Panc1 (cell line): Measurements from ENCODE around the gene TMEM117. TPM values are rescaled to one million over a fixed set of nuclear protein-coding genes. Genes with fewer than 3 reads are reported as not detected.

Experiments used
- ATAC-seq: fragments of 200-7000 bp; cut with Tn5 transposase; 2 replicates; pipeline ENCODE4 v1.9.1; 2020; ENCODE audit warnings: mild to moderate bottlenecking, moderate library complexity
- BruUV-seq: library from RNA; stranded (reverse); fragments of 400-500 nt; replicated peaks from 2 replicates; lab custom pipeline; 2021; lab: Mats Ljungman, UMichigan
- CTCF ChIA-PET: fragments of 300-600 bp; sonication (Branson Sonifier 250); formaldehyde crosslinking; loops from one replicate; lab custom pipeline; 2022; ENCODE audit warnings: antibody characterized with exemption; lab: Charles Lee
- POLR2A ChIA-PET: fragments of 300-600 bp; sonication (Branson Sonifier 250); formaldehyde crosslinking; loops from one replicate; lab custom pipeline; 2022; ENCODE audit warnings: antibody characterized with exemption; lab: Charles Lee
- DNase-seq: peaks from one replicate; pipeline ENCODE4 v3.0.0-alpha.2; 2010; ENCODE audit warnings: low read depth, low spot score
- H3K27ac ChIP-seq: 2 replicates; pipeline ENCODE4 v1.5.1; 2011; ENCODE audit warnings: mild to moderate bottlenecking, low read length, inconsistent platforms
- H3K27me3 ChIP-seq: fragments of 200-500 bp; sonication (Bioruptor generic); 2 replicates; pipeline ENCODE4 v1.6.0; 2014; ENCODE audit warnings: low read length, inconsistent platforms; ENCODE audit not compliant: control insufficient read depth, insufficient read depth
- H3K36me3 ChIP-seq: fragments of 200-500 bp; sonication (Bioruptor generic); 2 replicates; pipeline ENCODE4 v1.5.1; 2014; ENCODE audit warnings: inconsistent platforms, mild to moderate bottlenecking, low read length, moderate library complexity; ENCODE audit not compliant: control insufficient read depth, insufficient read depth
- H3K4me1 ChIP-seq: 2 replicates; pipeline ENCODE4 v1.5.1; 2011; ENCODE audit warnings: inconsistent platforms, mild to moderate bottlenecking, low read length, moderate library complexity; ENCODE audit not compliant: control insufficient read depth, insufficient read depth
- H3K4me3 ChIP-seq, 2 experiments: 2 replicates each; pipeline ENCODE4 v1.5.1; 2011 to 2012; ENCODE audit warnings: low read depth in 2 of 2, low read length in 2 of 2, mild to moderate bottlenecking in 2 of 2, inconsistent platforms in 1 of 2, moderate library complexity in 1 of 2
- H3K9me3 ChIP-seq: fragments of 200-500 bp; sonication (Bioruptor generic); 2 replicates; pipeline ENCODE4 v1.5.1; 2014; ENCODE audit warnings: low read depth, mild to moderate bottlenecking, inconsistent platforms, low read length, moderate library complexity; ENCODE audit not compliant: control insufficient read depth, insufficient read depth
- CTCF ChIP-seq: fragments of 450-650 bp; IDR thresholded peaks from 2 replicates; pipeline ENCODE4 v1.5.1; 2017; ENCODE audit warnings: mild to moderate bottlenecking
- POLR2AphosphoS5 ChIP-seq: IDR thresholded peaks from 2 replicates; pipeline ENCODE4 v1.6.1; 2012; ENCODE audit warnings: mild to moderate bottlenecking, low read depth, low read length, moderate library complexity
- REST ChIP-seq, 2 experiments: IDR thresholded peaks; 2 replicates each; pipeline ENCODE4 v1.6.1; 2011 to 2012; ENCODE audit warnings: low read depth in 2 of 2, control low read depth in 1 of 2, low read length in 1 of 2, mild to moderate bottlenecking in 1 of 2, moderate library complexity in 1 of 2; ENCODE audit not compliant: insufficient read depth in 1 of 2
- SIN3A ChIP-seq: IDR thresholded peaks from 2 replicates; pipeline ENCODE4 v1.6.1; 2012; ENCODE audit warnings: low read depth, mild to moderate bottlenecking, low read length, moderate library complexity, borderline replicate concordance; ENCODE audit not compliant: insufficient read depth
- TCF7L2 ChIP-seq: IDR thresholded peaks from 2 replicates; pipeline ENCODE4 v1.6.1; 2011; ENCODE audit warnings: mild to moderate bottlenecking, low read depth, low read length, inconsistent platforms
- in situ Hi-C: cut with HindIII; loops from 2 replicates; pipeline ENCODE4 v1.10.0; 2016; ENCODE audit warnings: low sequenced_read_pairs, low pct_unique_long_range_greater_than_20kb
- intact Hi-C: fragments of 100-400 bp; cut with micrococcal nuclease; formaldehyde crosslinking; loops from one replicate; pipeline ENCODE4 v1.10.0; 2022; ENCODE audit not compliant: unreplicated experiment
- total RNA-seq: library from RNA; stranded (reverse); gene quantifications from one replicate; pipeline ENCODE4 v1.2.1, GENCODE V29; 2021; ENCODE audit not compliant: unreplicated experiment

Gene TMEM117
- total RNA-seq, 1 experiment from 2014 or later, result 5.5 TPM

- Histone ChIP-seq H3K4me3 (no peak overlapping the region), H3K36me3 (no peaks in the 10 kb centered on the region), H3K27ac (no peak overlapping the region), H3K27me3 (no peaks in the 10 kb centered on the region), H3K9me3 (peaks cover 2% of the 10 kb centered on the region; the same call in 1 of the 2 replicates), H3K4me1 (no peaks in the 10 kb centered on the region)
- ATAC-seq, result no peak
- ChIA-PET CTCF (no interaction called here), POLR2A (no interaction called here)
- DNase-seq, result no peak
- intact Hi-C loops, result no loop called here
- no TSS peak for BruUV-seq
- no peak for TF ChIP-seq POLR2AphosphoS5
- no peak for TF ChIP-seq SIN3A
- no peak for TF ChIP-seq REST (IDR thresholded peaks at IDR 0.05; ENCODE audit: insufficient read depth in 1 of 2, low read depth in 2 of 2, low read length in 1 of 2)
- no peak for TF ChIP-seq CTCF
- TF ChIP-seq TCF7L2, result no peak
- in situ Hi-C loops, result no loop called here
These were observed 532.0 kb downstream of the TMEM117 start for GRCh38 chr12:44367916-44368315.

GRCh38 chr12:44369998-44370397 lies 534.1 kb downstream of the TMEM117 start:
- Histone ChIP-seq H3K4me3 (no peak overlapping the region), H3K27me3 (no peaks in the 10 kb centered on the region), H3K36me3 (no peaks in the 10 kb centered on the region), H3K27ac (no peak overlapping the region), H3K4me1 (no peaks in the 10 kb centered on the region), H3K9me3 (peaks cover 2% of the 10 kb centered on the region; the same call in 1 of the 2 replicates)
- intact Hi-C loops, result no loop called here
- in situ Hi-C loops, result no loop called here
- POLR2A ChIA-PET, result no interaction called here
- TF ChIP-seq SIN3A (no peak), TCF7L2 (no peak), REST (IDR thresholded peaks at IDR 0.05; ENCODE audit: insufficient read depth in 1 of 2, low read depth in 2 of 2, low read length in 1 of 2) (no peak), CTCF (no peak), POLR2AphosphoS5 (no peak)
- no TSS peak for BruUV-seq
- ATAC-seq (no peak), DNase-seq (peak; percentile 43)
- CTCF ChIA-PET, result no interaction called here
